Upper lobe of left lung (tissue), 4 donors: ENCODE results near the gene ANKRD17.

Source experiments
- EP300 ChIP-seq, 4 donors: sonication (generic); formaldehyde crosslinking; IDR thresholded peaks; one replicate each; pipeline ENCODE4 v1.5.1; 2017; ENCODE audit warnings: antibody characterized with exemption in 4 of 4, control low read depth in 2 of 4
- POLR2A ChIP-seq, 4 donors: fragments of 450-650 bp; IDR thresholded peaks; one replicate each; pipeline ENCODE4 v1.5.1; 2016 to 2017; ENCODE audit warnings: antibody characterized with exemption in 4 of 4, mild to moderate bottlenecking in 2 of 4
- POLR2AphosphoS5 ChIP-seq, 2 donors: sonication (generic); formaldehyde crosslinking; IDR thresholded peaks; one replicate each; pipeline ENCODE4 v1.5.1; 2017; ENCODE audit warnings: antibody characterized with exemption in 2 of 2
- TF ChIP-seq, protein P1 (sequence below), 6 experiments: fragments of 450-650 bp in 4 of 6; fragments of 200-600 bp in 2 of 6; sonication (generic) in 2 of 6; IDR thresholded peaks; one replicate each; pipeline ENCODE4 v1.5.1; 2016 to 2019; ENCODE audit warnings: antibody characterized with exemption in 6 of 6

DNA sequence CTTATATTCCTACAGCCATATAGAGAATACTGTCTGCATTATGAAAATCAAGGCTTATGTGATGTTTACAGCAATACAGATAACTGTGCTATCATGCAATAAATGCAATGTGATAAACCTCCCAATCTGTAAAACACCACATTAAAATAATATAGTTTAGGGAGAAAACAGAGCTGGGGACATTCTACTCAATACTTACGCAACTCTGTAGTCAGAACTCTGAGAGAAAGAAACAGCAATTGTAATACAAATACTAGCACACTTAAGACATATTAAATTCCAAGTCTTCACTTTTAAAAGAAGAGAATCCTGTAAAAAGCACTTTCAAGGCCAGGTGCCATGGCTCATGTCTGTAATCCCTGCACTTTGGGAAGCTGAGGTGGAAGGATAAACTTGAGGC is 61.4 kb downstream of the ANKRD17 start:
- TF ChIP-seq EP300 (IDR thresholded peaks at IDR 0.05) (no peak), POLR2AphosphoS5 (IDR thresholded peaks at IDR 0.05) (no peak), POLR2A (IDR thresholded peaks at IDR 0.05) (no peak)
- TF ChIP-seq, protein P1, sequence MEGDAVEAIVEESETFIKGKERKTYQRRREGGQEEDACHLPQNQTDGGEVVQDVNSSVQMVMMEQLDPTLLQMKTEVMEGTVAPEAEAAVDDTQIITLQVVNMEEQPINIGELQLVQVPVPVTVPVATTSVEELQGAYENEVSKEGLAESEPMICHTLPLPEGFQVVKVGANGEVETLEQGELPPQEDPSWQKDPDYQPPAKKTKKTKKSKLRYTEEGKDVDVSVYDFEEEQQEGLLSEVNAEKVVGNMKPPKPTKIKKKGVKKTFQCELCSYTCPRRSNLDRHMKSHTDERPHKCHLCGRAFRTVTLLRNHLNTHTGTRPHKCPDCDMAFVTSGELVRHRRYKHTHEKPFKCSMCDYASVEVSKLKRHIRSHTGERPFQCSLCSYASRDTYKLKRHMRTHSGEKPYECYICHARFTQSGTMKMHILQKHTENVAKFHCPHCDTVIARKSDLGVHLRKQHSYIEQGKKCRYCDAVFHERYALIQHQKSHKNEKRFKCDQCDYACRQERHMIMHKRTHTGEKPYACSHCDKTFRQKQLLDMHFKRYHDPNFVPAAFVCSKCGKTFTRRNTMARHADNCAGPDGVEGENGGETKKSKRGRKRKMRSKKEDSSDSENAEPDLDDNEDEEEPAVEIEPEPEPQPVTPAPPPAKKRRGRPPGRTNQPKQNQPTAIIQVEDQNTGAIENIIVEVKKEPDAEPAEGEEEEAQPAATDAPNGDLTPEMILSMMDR (IDR thresholded peaks at IDR 0.05), result no peak
